Measurements from ENCODE around the gene KCNG2.

DNA sequence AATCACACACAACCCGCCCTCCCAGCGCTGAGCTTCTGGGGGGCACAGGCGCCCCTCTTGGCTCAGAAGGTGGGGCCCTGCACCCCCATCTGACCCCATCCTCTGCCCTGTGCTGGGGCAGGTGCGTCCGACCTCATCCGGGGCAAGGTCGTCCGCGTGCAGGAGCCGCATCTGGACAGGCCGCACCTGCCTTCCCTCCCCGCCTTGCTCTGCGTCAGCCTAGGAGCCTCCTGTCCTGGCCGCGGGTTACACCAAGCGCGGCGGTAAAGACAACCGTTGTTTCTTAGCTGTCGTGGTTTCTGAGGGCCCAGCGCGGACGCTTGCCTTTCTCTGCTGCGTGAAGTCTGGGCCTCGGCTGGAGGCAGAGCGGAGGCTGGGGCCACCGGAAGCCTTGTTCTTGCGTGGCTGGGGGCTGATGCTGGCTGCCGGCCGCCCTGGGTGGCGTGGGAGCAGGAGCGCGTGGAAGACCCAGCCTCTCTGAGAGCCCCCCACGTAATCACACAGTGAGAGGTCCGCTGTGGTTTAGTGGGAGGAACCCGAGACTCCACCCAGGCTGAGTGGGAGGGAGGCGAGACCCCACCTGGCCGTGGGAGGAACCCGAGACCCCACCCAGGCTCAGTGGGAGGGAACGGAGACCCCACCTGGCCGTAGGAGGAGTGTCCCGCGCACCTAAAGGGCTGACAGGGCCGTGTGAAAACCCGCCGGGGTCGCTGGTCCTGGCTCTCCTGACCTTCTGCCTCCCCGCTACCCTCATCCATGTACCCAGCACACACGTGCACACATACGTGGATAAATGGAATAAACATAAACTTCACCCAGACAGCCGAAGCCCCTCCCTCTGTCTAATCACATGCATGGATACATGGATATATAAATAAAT, 51.8 kb downstream of the KCNG2 start:
- TF ChIP-seq EP300 (IDR thresholded peaks at IDR 0.05) = no peak
- TF ChIP-seq, protein P1, sequence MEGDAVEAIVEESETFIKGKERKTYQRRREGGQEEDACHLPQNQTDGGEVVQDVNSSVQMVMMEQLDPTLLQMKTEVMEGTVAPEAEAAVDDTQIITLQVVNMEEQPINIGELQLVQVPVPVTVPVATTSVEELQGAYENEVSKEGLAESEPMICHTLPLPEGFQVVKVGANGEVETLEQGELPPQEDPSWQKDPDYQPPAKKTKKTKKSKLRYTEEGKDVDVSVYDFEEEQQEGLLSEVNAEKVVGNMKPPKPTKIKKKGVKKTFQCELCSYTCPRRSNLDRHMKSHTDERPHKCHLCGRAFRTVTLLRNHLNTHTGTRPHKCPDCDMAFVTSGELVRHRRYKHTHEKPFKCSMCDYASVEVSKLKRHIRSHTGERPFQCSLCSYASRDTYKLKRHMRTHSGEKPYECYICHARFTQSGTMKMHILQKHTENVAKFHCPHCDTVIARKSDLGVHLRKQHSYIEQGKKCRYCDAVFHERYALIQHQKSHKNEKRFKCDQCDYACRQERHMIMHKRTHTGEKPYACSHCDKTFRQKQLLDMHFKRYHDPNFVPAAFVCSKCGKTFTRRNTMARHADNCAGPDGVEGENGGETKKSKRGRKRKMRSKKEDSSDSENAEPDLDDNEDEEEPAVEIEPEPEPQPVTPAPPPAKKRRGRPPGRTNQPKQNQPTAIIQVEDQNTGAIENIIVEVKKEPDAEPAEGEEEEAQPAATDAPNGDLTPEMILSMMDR (IDR thresholded peaks at IDR 0.05) = no peak

Measured in gastroesophageal sphincter (tissue), 3 donors.